HG02763 (cell line): ENCODE measurements around the gene PTMA.
"Not testable (repeated sequence)": the region's sequence is repeated elsewhere in the genome, so short reads cannot be mapped to it uniquely, and the experiment has no call there.

ENCODE experiments used
- ATAC-seq: cut with Tn5 transposase; IDR thresholded peaks from one replicate; pipeline ENCODE4 v1.9.1; 2021; ENCODE audit warnings: mild to moderate bottlenecking, moderate library complexity; ENCODE audit not compliant: unreplicated experiment

The PTMA gene

DNA sequence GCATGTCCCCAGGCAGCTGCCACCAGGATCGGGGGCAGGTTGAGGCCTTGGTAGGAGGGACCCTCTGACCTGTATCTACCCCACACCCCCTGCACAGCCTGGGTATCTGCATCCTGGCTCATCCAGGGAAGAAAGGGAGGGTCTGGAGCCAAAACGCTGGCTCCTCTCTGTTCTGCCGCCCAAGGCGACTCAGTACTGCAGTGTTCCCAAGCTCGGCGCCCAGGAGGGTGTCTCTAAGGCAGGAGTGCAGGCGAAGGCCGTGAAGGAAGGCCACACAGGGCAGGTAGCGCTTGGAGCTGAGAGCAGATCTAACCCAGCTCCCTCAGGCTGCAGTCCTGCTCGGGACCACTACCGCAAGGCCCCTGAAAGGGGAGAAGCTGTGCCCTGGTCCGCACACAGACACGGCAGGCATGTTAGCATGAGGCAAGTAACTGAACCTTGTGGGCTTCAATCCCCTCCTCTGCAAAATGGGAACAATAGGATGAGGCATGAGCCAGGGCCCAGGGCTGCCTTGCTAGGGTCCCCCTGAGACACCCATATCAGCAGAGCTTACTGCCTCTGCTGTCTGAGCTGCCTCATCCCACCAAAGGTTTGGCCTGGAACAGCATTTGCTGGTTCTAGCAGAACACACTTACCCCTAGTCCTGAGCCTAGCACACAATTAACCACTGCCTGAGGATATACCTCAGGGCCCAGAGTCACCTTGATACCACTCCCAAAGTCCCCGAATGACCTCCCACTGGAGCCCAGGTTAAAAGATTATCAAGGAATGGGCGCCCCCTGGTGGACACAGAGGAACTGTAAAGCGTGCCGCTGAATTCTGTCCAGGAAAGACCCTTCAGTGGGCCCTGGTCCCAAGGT is 6.5 kb downstream of the PTMA start:
- ATAC-seq: no peak

DNA sequence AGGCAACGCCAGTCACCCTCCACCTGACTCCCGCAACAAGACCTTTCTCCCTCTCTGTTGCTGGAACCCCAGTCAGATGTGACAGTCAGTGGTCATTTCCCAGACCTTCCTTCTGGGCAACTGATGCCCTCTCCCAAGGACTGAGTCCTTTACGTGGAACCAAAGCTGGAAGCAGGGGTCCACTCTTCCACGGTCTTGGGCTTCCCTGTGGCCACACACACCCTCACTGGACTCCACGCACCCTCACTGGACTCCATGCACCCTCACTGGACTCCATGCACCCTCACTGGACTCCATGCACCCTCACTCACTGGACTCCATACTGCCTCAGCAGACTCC is 7.1 kb downstream of the PTMA start:
- no peak for ATAC-seq

DNA sequence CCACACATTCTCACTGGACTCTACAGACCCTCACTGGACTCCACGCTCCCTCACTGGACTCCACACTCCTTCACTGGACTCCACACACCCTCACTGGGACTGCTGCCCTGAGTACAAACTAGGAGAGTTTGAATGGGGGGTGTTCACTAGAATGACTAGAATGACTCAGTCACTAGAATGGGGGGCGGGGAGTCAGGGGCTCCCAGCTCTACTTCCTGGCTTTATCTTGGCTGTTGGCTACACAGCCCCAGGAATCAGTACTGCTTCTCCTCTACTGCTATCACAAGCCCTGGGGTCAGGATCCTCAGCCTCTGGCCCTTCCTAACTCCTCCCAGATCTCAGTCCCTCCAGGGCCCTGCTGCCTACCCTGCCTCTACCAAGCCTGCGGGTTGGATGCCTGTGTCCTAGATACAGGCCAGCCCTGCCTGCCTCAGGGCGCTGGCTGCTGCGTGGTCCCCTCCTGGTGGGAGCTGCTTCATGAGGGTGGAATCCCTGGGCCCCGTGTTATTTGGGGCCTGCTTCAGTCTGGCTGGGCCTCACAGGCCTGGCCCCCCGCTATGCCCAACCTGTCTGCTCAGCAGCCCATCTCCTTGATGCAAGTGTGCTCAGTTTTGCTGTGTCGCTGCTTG is 7.8 kb downstream of the PTMA start:
- ATAC-seq: no peak

DNA sequence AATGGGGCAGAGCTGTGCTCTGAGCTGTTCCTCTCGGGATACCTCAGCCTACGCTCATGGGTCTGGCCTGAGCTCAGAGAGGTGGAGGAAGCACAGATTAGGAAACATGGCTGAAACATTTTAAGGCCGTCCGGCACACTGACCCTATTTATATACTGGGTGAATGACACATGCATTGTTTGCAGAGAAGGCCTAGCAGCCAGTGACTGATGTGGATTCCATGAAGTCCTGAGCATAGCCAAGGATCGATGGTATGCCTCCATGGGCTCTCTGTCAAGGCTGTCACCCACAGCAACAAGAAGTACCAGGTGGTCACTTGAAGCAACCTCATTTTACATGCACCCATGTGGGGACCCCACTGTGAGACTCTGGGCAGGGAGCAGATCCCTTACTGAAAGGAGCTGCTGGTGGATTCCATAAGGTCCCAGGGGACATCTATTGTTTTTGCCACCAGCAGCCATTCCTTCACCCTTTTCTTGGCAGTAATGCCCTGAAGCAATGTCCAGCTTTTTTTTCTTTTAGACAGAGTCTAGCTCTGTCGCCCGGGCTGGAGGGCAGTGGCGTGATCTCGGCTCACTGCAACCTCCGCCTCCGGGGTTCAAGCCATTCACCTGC is 8.4 kb downstream of the PTMA start:
- no peak for ATAC-seq

DNA sequence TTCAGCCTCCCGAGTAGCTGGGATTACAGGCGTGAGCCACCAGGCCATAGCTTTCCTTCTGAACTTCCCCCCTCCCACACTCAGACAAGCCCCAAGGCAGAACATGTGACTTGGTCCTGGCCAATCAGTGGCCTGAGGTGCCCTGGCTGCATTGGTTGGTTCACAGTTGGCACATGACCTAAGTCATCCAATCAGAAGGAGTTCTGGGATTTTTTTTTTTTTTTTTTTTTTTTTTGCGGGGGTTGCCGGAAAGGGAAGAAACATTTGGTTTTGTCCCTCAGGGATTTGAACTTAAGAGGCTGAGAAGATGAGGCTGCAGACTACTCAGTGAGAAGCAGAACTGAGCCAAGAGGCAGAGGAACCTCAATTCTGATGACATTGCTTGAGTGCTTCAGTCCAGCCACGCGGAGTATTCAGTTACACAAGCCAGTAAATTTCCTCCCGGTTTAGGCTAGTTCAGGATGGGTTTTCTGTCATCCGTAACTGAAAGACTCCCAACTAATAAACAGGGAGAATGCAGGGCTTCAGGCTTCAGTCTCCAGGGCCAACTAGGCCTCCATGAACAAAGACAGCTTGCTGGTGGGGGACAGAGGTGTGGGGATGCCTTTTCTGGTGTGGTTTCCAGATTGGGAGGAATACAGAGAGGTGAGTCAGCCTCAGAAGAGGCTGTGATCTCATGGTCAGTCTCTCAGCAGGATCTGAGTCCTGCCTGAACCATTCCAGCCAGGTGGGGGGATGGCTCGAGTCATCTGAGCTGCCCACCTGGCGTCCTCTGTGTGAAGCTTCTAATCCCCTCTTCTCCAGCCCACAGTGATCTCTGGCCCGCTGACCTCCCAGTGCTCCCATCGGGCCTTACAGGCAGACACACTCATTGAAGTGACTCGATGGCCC is 9.2 kb downstream of the PTMA start:
- peak; percentile 28 for ATAC-seq

DNA sequence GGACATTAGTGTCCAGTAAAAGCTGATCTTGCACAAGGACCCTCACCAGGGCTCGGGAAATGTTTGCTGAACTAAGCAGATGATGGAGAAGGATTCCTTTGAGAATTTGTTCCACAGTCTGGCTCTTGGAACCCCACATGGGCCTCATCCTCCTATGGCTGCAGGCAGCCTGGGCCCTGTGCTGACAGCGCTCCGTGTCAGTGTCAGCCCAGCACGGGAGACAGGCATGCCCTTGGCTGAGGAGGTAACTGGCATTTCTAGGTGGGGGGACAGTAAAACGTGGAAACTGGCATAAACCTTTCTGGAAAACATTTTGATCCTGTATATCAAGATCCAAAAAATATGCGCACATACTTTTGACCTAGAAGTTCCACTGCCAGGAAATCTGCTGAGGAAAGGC is 10.5 kb downstream of the PTMA start:
- no peak for ATAC-seq

DNA sequence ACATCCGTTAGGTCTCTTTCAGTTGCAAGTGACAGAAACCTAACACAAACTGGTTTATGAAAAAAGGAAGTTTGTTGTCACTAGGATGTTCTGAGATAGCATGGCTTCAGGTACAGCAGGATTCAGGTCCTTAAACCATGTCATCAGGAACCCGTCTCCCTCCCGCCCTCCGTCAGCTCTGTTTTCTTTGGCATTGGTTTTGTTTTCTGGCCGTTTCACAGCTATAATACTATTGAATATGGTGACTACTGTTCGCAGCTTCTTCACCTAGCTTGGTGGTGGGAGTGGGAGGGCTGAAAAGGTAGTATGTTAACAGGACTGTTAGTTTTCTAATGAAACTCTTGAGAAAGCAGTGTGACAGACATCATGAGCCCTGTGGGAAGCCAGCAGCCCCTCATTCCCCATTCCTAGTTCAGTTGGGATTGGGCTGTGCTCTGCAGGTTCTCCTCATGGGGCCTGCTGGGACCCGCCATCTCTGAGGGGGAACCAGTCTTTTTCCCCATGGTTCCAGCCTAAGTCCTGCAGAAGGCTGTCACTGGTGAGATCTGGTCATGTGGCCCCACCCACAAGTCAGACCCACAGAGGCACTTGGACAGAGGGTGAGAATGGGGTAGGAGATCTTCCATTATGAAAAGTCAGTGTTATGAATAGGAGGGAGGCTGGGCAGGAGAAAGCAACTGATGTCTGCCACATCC is 12.1 kb downstream of the PTMA start:
- no peak for ATAC-seq

DNA sequence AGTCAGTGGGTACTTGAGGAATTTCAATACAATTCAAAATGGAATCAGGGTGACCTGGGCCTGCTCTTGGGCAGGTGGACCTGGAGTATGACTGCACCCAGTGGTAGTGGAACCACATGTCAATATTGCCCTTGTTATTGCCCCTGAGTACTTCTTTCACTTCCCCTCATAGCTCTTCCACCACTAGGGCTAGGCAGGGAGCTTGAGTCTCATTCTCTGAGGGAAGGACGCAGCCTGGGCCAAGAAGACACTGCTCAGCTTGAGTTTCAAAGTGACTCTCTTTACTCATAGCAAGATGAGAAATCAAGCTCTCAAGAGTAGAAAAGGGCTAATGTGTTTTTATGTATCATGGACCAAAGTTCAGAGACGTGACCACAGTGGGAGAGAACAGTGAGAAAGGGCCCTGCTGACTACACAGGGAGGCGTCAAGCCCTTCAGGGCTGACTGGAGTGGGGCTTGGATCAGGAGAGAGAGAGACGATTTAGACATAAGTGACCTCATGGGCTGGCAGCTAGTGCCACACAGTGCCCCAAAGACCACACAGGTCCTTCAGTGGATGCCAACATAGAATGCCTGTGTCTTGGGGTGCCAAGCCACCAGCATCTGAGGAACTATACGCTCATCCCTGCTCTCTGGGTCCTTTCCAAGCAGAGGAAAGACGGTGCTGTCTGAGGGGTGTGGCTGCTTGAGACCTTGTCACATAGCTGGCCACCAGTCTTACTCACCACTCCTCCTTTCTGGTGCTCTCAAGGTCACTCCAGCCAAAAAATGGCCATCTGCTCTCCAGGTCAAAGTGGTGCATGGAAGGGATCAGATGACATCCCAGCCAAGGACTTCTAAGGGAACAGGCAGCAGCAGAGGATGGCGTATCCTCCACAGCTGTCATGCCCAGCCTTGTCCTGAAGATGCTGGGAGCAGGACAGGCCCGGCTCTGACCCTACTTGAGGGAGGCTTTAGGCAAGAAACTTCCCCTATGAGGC is 13.0 kb downstream of the PTMA start:
- ATAC-seq: peak; percentile 56

DNA sequence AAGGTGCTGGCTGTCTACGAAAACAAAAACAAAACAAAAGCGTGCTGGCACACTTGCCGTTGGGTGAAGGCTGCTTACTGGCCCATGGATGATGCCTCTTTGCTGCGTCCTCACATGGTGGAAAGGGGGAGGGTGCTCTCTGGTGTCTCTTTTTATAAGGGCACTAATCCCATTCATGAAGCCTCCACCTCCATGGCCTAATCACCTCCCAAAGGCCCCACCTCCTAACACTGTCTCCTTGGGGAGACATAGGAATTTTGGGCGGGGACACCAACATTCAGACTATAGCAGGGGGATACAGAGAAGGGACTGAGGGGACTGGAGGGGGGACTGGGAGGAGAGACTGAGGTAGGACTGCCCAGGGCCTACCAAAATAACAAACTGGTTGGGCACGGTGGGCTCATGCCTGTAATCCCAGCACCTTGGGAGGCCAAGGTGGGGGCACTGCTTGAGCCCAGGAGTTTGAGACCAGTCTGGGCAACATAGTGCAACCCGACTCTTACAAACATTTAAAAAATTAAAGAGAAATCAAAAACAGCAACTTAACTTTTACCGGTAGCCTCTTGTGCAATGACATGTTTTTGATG is 14.5 kb downstream of the PTMA start:
- ATAC-seq: no peak

DNA sequence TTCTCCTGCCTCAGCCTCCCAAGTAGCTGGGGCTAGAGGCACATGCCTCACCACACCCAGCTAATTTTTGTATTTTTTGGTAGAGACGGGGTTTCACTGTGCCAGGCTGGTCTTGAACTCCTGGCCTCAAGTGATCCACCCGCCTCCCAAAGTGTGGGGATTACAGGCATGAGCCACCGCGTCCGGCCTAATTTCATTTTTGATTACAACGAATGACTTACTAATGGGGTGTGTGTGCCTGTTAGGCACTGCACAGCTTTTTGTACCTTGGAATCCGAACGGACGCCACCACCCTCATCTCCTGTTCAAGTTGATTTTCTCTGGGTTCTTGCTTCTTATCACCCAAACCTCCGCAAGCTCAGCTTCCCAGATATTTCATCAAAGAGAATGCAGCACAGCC is 17.2 kb downstream of the PTMA start:
- no peak for ATAC-seq

DNA sequence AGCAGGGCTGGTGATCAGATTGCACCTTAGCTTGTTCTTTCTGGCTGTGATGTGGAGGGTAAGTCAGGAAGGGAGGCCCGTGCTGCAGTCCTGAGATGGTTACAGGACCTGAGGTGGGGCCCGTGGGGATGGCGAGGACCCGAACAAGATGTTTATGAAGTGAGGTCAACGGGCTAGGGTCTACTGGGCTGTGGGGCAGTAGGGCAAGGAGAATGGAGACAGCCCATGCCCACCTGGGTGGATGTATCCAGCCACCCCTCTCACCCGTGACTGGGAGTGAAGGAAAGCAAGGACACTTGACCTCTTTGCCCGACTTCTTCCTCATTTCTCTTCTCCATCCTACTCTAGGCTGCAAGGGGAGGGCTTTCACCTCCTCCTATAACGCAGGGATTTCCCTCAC is 18.0 kb downstream of the PTMA start:
- ATAC-seq: no peak

DNA sequence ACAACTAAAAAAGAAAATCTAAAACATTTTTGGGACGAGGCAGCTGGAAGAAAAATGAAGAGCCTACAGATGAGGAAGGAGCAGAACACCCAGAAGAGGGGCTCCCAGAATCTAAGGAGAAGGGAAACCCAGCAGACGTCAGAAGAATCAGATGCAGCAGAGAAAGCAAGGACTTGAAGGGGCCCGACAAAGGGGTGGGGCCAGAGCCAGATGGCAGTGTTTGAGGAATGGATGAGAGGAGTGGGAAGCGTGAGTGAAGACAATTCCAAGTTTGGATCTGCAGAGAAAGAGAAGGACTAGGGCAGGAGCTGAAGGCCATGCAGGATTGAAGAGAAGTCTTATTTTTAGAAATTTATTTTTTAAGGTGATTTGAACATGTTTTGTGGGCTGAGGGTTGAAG is 19.3 kb downstream of the PTMA start:
- ATAC-seq: no peak

DNA sequence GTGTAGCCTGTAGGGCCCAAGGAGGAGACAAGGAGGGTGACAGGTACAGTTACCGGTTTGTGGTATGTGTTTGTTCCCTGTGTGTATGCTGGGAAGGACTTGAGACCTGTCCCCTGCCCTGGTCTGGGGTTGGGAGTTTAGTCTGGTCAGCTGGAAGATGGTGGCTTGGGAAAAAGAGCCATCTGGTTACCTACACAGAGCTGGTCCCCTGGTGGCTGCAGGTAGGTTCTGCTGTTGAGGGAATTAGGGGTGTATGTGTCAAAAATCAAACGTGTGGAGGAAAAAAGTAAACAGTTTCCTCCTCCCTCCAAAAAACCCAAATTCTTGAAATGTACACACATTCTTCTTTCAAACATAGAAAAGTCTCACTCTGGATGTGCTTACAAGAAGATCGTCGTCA is 24.3 kb downstream of the PTMA start:
- no peak for ATAC-seq

DNA sequence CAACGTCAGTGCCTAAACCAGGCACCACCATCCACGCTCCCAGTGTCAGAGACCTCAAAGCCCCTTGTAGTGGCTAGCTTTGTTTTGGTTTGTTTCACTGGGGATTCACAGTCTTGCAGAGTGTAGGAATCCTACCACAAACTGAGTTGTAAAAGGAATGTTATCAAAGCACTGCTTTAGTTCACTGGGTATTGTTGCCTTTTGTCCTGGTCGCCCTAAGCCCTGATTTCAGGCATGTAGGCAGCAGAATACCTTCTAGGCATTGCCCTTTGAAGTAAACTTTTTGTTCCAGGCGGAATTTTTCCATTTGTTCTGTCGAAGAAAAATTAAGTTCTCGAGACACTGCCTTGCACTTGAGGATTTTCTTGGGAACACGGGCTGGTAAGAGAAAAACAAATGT is 29.4 kb downstream of the PTMA start:
- no peak for ATAC-seq

DNA sequence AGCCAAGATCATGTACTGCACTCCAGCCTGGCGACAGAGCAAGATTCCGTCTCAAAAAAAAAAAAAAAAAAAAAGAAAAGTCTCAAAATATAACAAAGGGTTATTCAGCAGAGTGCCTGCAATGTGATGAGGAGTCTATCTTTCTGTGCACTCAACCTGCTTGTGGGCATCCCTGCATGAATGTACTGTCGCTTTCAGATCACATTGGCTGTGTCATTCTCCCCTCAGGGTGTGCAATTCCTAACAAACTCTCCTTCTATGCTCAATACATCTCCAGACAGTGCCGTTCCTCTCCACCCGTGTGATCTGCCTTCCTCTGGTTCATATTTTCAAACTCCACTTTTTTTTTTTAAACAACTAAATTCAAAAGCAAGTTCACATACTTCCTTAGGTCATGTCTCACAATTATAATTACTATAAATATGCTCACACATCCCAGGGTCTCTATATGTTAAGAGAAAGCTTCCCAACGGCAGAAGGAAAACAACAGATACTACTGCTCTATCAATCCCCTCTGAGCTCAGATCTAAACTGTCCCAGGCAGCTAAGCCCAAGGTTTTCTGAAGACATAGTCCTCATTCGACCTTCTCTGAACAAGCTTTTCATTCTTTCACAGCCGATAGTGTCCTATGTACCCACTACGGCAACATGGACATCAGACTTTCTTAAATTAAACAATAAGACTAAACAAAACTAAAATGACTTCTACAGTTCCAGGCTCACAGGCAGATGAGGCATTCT is 35.2 kb downstream of the PTMA start:
- no peak for ATAC-seq

DNA sequence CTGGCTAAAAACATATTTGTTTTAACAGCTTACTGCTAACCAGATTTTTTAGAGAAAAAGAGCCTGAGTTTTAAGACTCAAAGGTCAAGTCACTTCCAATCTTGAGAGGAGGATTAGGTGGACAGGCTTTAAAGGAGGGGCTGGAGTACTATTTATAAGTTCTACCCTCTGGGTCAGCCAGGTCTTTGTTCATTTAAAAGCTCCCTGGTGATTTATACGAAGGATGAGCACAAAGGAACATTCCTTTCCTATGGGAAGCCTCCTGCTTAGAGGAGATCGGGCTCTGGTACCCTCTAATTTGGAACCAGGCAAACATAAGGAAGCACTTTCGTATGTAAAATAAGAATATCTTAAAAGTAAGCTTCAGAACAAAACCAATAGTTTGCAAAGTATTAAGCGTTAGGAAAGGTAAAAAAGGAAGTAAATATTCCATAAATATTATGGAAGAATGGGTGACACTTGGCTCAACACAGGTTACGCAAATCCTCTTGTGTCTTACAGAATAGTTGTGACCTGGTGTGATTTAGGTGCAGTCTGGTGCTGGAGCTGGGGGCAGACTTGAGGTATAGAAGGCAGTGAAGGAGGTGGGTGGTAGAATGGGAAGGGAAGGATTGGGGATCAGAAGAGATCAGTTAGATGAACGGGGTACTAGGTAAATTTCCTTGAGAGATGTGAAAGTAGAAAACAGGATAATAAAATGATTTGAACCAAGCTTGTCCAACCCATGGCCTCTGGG is 37.1 kb downstream of the PTMA start:
- ATAC-seq: no peak

DNA sequence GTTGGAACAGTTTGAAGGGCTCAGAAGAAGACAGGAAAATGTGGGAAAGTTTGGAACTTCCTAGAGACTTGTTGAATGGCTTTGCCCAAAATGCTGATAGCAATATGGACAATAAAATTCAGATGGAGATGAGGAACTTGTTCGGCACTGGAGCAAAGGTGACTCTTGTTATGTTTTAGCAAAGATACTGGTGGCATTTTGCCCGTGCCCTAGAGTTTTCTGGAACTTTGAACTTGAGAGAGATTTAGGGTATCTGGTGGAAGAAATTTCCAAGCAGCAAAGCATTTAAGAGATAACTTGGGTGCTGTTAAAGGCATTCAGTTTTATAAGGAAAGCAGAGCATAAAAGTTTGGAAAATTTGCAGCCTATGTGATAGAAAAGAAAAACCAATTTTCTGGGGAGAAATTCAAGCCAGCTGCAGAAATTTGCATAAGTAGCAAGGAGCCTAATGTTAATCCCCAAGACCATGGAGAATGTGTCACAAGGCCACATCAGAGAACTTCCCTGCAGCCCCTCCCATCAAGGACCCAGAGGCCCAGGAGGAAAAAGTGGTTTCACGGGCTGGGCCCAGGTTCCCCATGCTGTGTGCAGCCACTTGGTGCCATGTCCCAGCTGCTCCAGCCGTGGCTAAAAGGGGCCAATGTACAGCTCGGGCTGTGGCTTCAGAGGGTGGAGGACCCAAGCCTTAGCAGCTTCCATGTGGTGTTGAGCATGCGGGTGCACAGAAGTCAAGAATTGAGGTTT is 40.0 kb downstream of the PTMA start:
- not testable (repeated sequence) for ATAC-seq
